Cerebellar nuclear complex (tissue), 1 donor: ENCODE measurements around the gene RGL4.
"Not testable (repeated sequence)": the region's sequence is repeated elsewhere in the genome, so short reads cannot be mapped to it uniquely, and the experiment has no call there.

ENCODE experiments used
- DNase-seq, 2 experiments: peaks; one replicate each; lab custom pipeline; 2025; lab: John Stamatoyannopoulos, UW

RGL4 gene

GRCh38 chr22:23698673-23699235 is 7.9 kb downstream of the RGL4 start:
- DNase-seq = no peak

GRCh38 chr22:23700706-23701105 is 9.9 kb downstream of the RGL4 start:
- no peak for DNase-seq

GRCh38 chr22:23704062-23704461 is 13.2 kb downstream of the RGL4 start:
- no peak for DNase-seq

- DNase-seq = no peak
Measured at GRCh38 chr22:23704829-23705228, 14.0 kb downstream of the RGL4 start.

- DNase-seq = no peak
Measured at GRCh38 chr22:23705358-23705757, 14.5 kb downstream of the RGL4 start.

- DNase-seq = no peak
Measured at GRCh38 chr22:23708270-23708669, 17.5 kb downstream of the RGL4 start.

GRCh38 chr22:23709107-23709506 is 18.3 kb downstream of the RGL4 start:
- DNase-seq = no peak

GRCh38 chr22:23712256-23712655 is 21.4 kb downstream of the RGL4 start:
- no peak for DNase-seq

- DNase-seq = no peak
Measured at GRCh38 chr22:23713696-23714595, 23.1 kb downstream of the RGL4 start.

- no peak for DNase-seq
Measured at GRCh38 chr22:23714596-23715578, 24.1 kb downstream of the RGL4 start.

GRCh38 chr22:23715806-23716375 is 25.1 kb downstream of the RGL4 start:
- DNase-seq = no peak

- peak; percentile 17 to 83 for DNase-seq
Measured at GRCh38 chr22:23716811-23717801, 26.3 kb downstream of the RGL4 start.

GRCh38 chr22:23718371-23719165 is 27.8 kb downstream of the RGL4 start:
- no peak for DNase-seq

GRCh38 chr22:23720855-23721254 is 30.0 kb downstream of the RGL4 start:
- DNase-seq = no peak

- no peak for DNase-seq
Measured at GRCh38 chr22:23722160-23722559, 31.3 kb downstream of the RGL4 start.

GRCh38 chr22:23722724-23723123 is 31.9 kb downstream of the RGL4 start:
- DNase-seq = no peak

GRCh38 chr22:23728108-23728507 is 37.3 kb downstream of the RGL4 start:
- DNase-seq = not testable (repeated sequence)

GRCh38 chr22:23737696-23738095 is 46.9 kb downstream of the RGL4 start:
- DNase-seq = no peak

- DNase-seq = no peak
Measured at GRCh38 chr22:23742505-23743264, 51.9 kb downstream of the RGL4 start.
